Heart left ventricle (tissue), 16 donors: Measurements from ENCODE around the gene PSMD13. TPM values are rescaled to one million over a fixed set of nuclear protein-coding genes. Genes with fewer than 3 reads are reported as not detected.
"Not testable (repeated sequence)": the region's sequence is repeated elsewhere in the genome, so short reads cannot be mapped to it uniquely, and the experiment has no call there.

ENCODE experiments used
- ATAC-seq, 4 donors: fragments of 200-7000 bp; cut with Tn5 transposase; one replicate each; pipeline ENCODE4 v1.9.1; 2020 to 2022; ENCODE audit warnings: moderate library complexity in 4 of 4, mild to moderate bottlenecking in 3 of 4, moderate number of reproducible peaks in 1 of 4
- DNase-seq, 5 donors: peaks; one replicate each; pipeline ENCODE4 v3.0.0-alpha.2; 2020
- H3K27ac ChIP-seq, 12 donors: fragments of 200-600 bp; sonication (generic) in 4 of 12; one replicate each; pipeline versions ENCODE4 v1.5.0 to v1.8.0; 2016 to 2022; ENCODE audit warnings: mild to moderate bottlenecking in 2 of 12
- H3K27me3 ChIP-seq, 9 donors: fragments of 200-600 bp; sonication (generic) in 2 of 9; one replicate each; pipeline versions ENCODE4 v1.5.1 to v1.8.0; 2016 to 2022; ENCODE audit warnings: mild to moderate bottlenecking in 3 of 9
- H3K36me3 ChIP-seq, 9 donors: fragments of 200-600 bp; sonication (generic) in 2 of 9; one replicate each; pipeline versions ENCODE4 v1.5.0 to v1.8.0; 2018 to 2022; ENCODE audit warnings: mild to moderate bottlenecking in 2 of 9
- H3K4me1 ChIP-seq, 12 donors: fragments of 200-600 bp; sonication (generic) in 4 of 12; one replicate each; pipeline versions ENCODE4 v1.5.0 to v1.8.0; 2016 to 2022; ENCODE audit warnings: mild to moderate bottlenecking in 3 of 12
- H3K4me3 ChIP-seq, 12 donors: fragments of 200-600 bp; sonication (generic) in 4 of 12; one replicate each; pipeline versions ENCODE4 v1.5.0 to v1.8.0; 2017 to 2022; ENCODE audit warnings: mild to moderate bottlenecking in 9 of 12, moderate library complexity in 4 of 12
- H3K9me3 ChIP-seq, 12 donors: fragments of 200-600 bp; sonication (generic) in 4 of 12; one replicate each; pipeline versions ENCODE4 v1.5.0 to v1.8.0; 2016 to 2022; ENCODE audit warnings: mild to moderate bottlenecking in 1 of 12
- POLR2A ChIP-seq, 2 donors: fragments of 450-650 bp; IDR thresholded peaks; one replicate each; pipeline ENCODE4 v1.6.1; 2017; ENCODE audit warnings: antibody characterized with exemption in 2 of 2, mild to moderate bottlenecking in 2 of 2, moderate library complexity in 2 of 2
- WGBS, 4 donors: extraction: QIAGEN DNeasy Blood & Tissue Kit in 2 of 4; methylation state at CpG; one replicate each; pipeline versions ENCODE4 v1.1.5 to v1.1.7; 2013 to 2018; 5-methylcytosine and 5-hydroxymethylcytosine counted together
- intact Hi-C, 10 donors: fragments of 100-400 bp; cut with DNase I; formaldehyde crosslinking; loops; one replicate each; pipeline versions ENCODE4 v1.11.1 to v1.14.2; 2022
- long read RNA-seq, 3 donors: library from polyadenylated mRNA; unstranded; transcript quantifications; one replicate each; pipeline ENCODE4 v2.0.0, GENCODE V29; 2020 to 2021
- polyA plus RNA-seq, 2 donors: library from polyadenylated mRNA; stranded (reverse); fragments of 200-250 nt; gene quantifications; one replicate each; pipeline ENCODE4 v1.2.3, GENCODE V29; 2013
- total RNA-seq, 9 donors: library from RNA; depleted of rRNA in 2 of 9; stranded (reverse); fragments of >200 nt in 2 of 9; fragmentation: NEBNext Ultra II Directional in 3 of 9; extraction: Animal tissue kit (Norgen Biotek cat#: 25700) in 3 of 9; gene quantifications; one replicate each; pipeline versions ENCODE4 v1.1.0 to v1.2.4, GENCODE V29; 2016 to 2023
- TF ChIP-seq, protein P1 (sequence below), 12 donors: fragments of 200-600 bp; sonication (generic) in 4 of 12; IDR thresholded peaks; one replicate each; pipeline versions ENCODE4 v1.5.0 to v1.8.0; 2018 to 2022; ENCODE audit warnings: antibody characterized with exemption in 12 of 12, mild to moderate bottlenecking in 5 of 12
- donor health status: ischemic (EF 13 %, LVEDD 7.1; RV severe dilation, severe dysfunction).
- donor health status: healthy with polysubstance abuse.
- donor health status: DM: no; HTN: yes; CAD: no.
- donor health status: DM: no; HTN: no; CAD: no.
- donor health status: ischemic (EF 25% LVEDD 6.9; RV normal size, moderate dysfunction).
- donor health status: ischemic (EF 25% LVEDD 5.7; RV mildly dilated, moderate dysfunction).
- donor health status: healthy.
- donor health status: DM: yes; HTN: yes; CAD: no.
- donor health status: ischemic (EF 35%, LVEDD 5.7; RV mildly dilated, moderate dysfunction).
- donor health status: nonischemic (EF 11% LVEDD 7.7; RV severe dilation, severe dysfunction).
- donor health status: DM: yes; HTN: yes; CAD: no.
- donor health status: PGD.
- donor health status: ischemic (EF 29% LVEDD 5.4; RV normal size, mild dysfunction).
- donor health status: nonischemic (EF 23%, LVEDD 6.1; RV moderate dilation, normal function).

Gene PSMD13
- total RNA-seq (100 to 1,000 TPM in 2 of 9 donors, 10 to 100 TPM in 7; 75.1 to 110 (median 87.5) TPM), polyA plus RNA-seq (100 to 1,000 TPM; 119 to 140 TPM)
- long read RNA-seq, donor 1, transcript PSMD13-207 (1 exons, 2,200 nt) = minor isoform, 5 of 151 reads
- long read RNA-seq, donor 1, transcript PSMD13-212 (13 exons, 1,991 nt) = major isoform, 131 of 151 reads
- long read RNA-seq, donor 1, partial matches to known transcripts = 5 of 151 reads
- long read RNA-seq, donor 1, other reads (novel, unspliced or antisense) = 7 of 151 reads
- long read RNA-seq, donor 2, transcript PSMD13-204 (12 exons, 1,632 nt) = minor isoform, 6 of 591 reads
- long read RNA-seq, donor 2, transcript PSMD13-212 (13 exons, 1,991 nt) = major isoform, 540 of 591 reads
- long read RNA-seq, donor 2, transcript PSMD13-203 (11 exons, 1,591 nt) = minor isoform, 8 of 591 reads
- long read RNA-seq, donor 2, partial matches to known transcripts = 9 of 591 reads
- long read RNA-seq, donor 2, other reads (novel, unspliced or antisense) = 23 of 591 reads
- long read RNA-seq, donor 3, transcript PSMD13-207 (1 exons, 2,200 nt) = minor isoform, 6 of 114 reads
- long read RNA-seq, donor 3, transcript PSMD13-212 (13 exons, 1,991 nt) = major isoform, 98 of 114 reads
- long read RNA-seq, donor 3, partial matches to known transcripts = 3 of 114 reads
- long read RNA-seq, donor 3, other reads (novel, unspliced or antisense) = 4 of 114 reads

DNA sequence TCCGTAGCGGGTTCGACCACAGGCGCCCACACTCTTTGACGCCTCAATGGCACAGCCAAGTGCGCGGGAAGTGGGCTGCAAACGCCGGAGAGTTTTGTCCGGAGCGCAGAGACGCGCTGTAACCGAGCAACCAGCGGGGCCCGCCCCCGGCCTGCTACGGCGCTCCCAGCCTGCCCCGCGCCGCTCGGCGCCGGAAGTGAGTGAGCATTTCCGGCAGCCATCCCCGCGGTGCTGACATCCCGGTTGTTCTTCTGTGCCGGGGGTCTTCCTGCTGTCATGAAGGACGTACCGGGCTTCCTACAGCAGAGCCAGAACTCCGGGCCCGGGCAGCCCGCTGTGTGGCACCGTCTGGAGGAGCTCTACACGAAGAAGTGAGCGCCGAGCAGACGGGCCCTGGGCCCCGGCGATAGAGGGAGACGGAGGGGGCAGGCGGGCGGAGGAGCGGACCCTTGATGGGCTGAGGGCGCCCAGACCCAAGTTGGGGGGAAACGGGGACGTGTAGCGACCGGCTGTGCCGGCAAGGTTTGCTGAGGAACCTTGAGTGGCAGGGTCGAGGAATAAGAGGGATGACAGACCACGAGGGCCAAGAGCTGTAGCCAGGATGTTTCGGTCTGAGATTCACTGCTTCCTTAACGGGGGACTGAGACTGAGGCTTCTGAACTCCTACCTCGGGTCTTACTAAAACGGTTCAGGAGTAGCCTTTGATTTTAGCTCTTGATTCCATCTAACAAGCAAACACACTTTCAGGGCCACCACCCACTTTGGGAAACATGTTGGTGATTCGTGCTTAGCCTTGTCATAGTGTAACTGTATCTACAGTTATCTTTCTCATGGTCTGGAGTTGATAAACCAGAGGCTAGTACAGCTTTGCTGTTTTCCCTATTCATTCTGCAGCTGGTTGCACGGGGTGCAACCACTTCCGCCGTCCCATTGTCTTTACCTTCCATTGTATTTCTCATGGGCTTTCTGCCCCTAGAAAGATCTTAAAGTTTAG lies at the start of gene PSMD13:
Gene PSMD13, plus strand, starts transcription at position 203 of the 994 bp plus-strand sequence. Its CDS starts 74 bp downstream, at position 277.
- intact Hi-C loops = loop anchor here in 4 of 10 donors (1.0 to 2.0 kb wide), 5 partner anchors 28 to 52 kb away; partner anchors contain the start of genes BET1L (in 2 of the 4), RIC8A (in 2 of the 4) and PGGHG (in 1 of the 4)
- ATAC-seq (peak; percentile 93 to 97 (median 94)), DNase-seq (peak; percentile 89 to 93 (median 90))
- no peaks in the 10 kb centered on the region for H3K27me3 ChIP-seq
- H3K4me1 ChIP-seq = peaks cover 9 to 52% (median 30%) of the 10 kb centered on the region in 12 donors
- 1 to 2% (median 2%) methylated on average over 31 to 62 of the region's 62 CpGs for WGBS, 4 donors
- H3K27ac ChIP-seq = peak within 1 kb of the TSS; percentile 91 to 98 (median 95)
- peaks cover 0 to 42% (median 27%) of the 10 kb centered on the region in 9 donors for H3K36me3 ChIP-seq
- TF ChIP-seq, protein P1, sequence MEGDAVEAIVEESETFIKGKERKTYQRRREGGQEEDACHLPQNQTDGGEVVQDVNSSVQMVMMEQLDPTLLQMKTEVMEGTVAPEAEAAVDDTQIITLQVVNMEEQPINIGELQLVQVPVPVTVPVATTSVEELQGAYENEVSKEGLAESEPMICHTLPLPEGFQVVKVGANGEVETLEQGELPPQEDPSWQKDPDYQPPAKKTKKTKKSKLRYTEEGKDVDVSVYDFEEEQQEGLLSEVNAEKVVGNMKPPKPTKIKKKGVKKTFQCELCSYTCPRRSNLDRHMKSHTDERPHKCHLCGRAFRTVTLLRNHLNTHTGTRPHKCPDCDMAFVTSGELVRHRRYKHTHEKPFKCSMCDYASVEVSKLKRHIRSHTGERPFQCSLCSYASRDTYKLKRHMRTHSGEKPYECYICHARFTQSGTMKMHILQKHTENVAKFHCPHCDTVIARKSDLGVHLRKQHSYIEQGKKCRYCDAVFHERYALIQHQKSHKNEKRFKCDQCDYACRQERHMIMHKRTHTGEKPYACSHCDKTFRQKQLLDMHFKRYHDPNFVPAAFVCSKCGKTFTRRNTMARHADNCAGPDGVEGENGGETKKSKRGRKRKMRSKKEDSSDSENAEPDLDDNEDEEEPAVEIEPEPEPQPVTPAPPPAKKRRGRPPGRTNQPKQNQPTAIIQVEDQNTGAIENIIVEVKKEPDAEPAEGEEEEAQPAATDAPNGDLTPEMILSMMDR (IDR thresholded peaks at IDR 0.05) = peak in 1 of 12 donors; percentile 16
- peak in 1 of 2 donors; percentile 45 for TF ChIP-seq POLR2A (IDR thresholded peaks at IDR 0.05)
- no peaks in the 10 kb centered on the region for H3K9me3 ChIP-seq
- H3K4me3 ChIP-seq = peak within 1 kb of the TSS; percentile 83 to 100 (median 94)

DNA sequence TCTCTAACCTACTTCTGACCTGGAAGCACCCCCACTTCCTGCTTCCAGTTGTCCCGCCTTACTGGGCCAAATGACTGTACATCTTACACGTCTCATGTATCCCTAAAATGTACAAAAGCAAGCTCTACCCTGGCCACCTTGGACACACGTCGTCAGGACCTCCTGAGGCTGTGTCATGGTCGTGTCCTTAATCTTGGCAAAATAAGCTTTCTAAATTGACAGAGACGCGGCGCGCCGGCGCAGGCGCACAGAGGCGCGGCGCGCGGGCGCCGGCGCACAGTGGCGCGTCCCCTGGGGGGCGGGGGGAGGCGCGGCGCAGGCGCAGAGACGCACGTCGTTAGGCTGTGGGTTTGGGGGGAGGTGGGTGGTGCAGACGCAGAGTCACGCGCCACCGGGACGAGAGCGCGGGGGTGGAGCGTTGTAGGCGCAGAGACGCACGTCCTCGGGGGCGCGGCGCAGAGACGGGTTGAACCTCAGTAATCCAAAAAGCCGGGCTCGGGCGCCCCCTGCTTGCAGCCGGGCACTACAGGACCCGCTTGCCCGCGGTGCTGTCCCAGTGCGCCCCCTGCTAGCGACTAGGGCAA lies 47.5 kb upstream of the PSMD13 start:
- H3K9me3 ChIP-seq, H3K4me3 ChIP-seq, H3K36me3 ChIP-seq, H3K4me1 ChIP-seq, intact Hi-C loops, H3K27ac ChIP-seq, H3K27me3 ChIP-seq: not testable (repeated sequence)
- peak in 3 of 5 donors; percentile 21 to 58 (median 22) for DNase-seq
- peak; percentile 35 to 76 (median 58) for ATAC-seq
- WGBS, 4 donors = 80 to 82% (median 81%) methylated on average over 40 to 48 of the region's 55 CpGs

DNA sequence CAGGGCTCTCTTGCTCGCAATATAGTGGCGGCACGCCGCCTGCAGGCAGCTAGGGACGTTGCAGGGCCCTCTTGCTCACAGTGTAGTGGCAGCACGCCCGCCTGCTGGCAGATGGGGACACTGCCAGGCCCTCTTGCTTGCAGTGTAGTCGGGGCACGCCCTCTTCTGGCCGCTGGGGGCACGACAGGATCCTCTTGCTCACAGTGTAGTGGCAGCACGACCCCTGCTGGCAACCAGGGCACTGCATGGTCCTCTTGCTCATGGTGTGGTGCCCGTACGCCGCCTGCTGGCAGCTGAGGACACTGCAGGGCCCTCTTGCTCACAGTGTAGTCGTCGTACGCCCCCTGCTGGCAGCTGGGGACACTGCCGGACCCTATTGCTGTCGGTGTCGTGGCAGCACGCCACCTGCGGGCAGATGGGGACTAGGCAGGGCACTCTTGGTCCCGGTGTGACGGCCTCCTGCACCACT lies 46.9 kb upstream of the PSMD13 start:
- H3K9me3 ChIP-seq, H3K36me3 ChIP-seq, H3K27ac ChIP-seq, H3K4me1 ChIP-seq, H3K4me3 ChIP-seq, intact Hi-C loops, H3K27me3 ChIP-seq: not testable (repeated sequence)
- DNase-seq (peak; percentile 6 to 54 (median 29)), ATAC-seq (peak; percentile 51 to 81 (median 80))
- 56 to 68% methylated on average over 10 of the region's 25 CpGs; no CpG with 5 or more reads in 2 of the 4 donors for WGBS, 4 donors
- TF ChIP-seq, protein P1 (IDR thresholded peaks at IDR 0.05) = peak in 7 of 12 donors; percentile 9 to 42 (median 23)

DNA sequence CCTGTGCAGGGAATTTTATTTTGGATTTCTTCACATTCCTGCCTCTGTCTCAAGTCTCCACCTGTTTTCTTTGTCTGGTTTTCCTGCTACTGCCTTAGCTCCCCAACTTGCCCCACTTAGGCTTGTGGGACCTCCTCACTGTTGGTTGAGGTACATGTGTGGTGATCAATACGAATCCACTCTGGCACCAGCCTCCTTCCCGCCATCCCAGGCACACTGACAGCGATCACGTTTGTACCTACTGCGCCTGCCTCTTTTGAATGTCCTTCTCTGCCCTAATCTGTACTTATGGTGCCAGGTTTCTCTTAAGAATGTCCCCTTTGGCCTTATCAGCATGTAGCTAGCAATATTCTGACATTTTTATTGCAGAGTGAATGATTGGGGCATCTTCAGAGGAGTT lies 46.2 kb upstream of the PSMD13 start:
- H3K9me3 ChIP-seq, H3K4me3 ChIP-seq, ATAC-seq, H3K4me1 ChIP-seq, intact Hi-C loops, H3K36me3 ChIP-seq, H3K27me3 ChIP-seq, H3K27ac ChIP-seq: not testable (repeated sequence)
- WGBS, 4 donors = 77 to 89% (median 81%) methylated on average over 5 of the region's 5 CpGs
- DNase-seq = peak in 1 of 5 donors; percentile 12
